Skin of body (tissue), 2 donors: ENCODE data around the gene NDUFAF3. TPM values are rescaled to one million over a fixed set of nuclear protein-coding genes. Genes with fewer than 3 reads are reported as not detected.
"Not testable (repeated sequence)": the region's sequence is repeated elsewhere in the genome, so short reads cannot be mapped to it uniquely, and the experiment has no call there.

Experiments used
- DNase-seq: peaks from one replicate; lab custom pipeline; 2025; lab: John Stamatoyannopoulos, UW
- total RNA-seq: library from RNA; depleted of rRNA; stranded (reverse); fragments of >200 nt; gene quantifications from one replicate; pipeline ENCODE4 v1.2.3, GENCODE V29; 2014

The NDUFAF3 gene
- total RNA-seq, 1 donor from 2014 or later, result 23.4 TPM

- no peak for DNase-seq
Measured at GRCh38 chr3:48999085-48999858, 22.6 kb upstream of the NDUFAF3 start.

GRCh38 chr3:49001155-49001554 is 20.8 kb upstream of the NDUFAF3 start:
- DNase-seq, result no peak

- DNase-seq, result no peak
Measured at GRCh38 chr3:49004352-49005302, 17.3 kb upstream of the NDUFAF3 start.

- no peak for DNase-seq
Measured at GRCh38 chr3:49005303-49005680, 16.6 kb upstream of the NDUFAF3 start.

DNA sequence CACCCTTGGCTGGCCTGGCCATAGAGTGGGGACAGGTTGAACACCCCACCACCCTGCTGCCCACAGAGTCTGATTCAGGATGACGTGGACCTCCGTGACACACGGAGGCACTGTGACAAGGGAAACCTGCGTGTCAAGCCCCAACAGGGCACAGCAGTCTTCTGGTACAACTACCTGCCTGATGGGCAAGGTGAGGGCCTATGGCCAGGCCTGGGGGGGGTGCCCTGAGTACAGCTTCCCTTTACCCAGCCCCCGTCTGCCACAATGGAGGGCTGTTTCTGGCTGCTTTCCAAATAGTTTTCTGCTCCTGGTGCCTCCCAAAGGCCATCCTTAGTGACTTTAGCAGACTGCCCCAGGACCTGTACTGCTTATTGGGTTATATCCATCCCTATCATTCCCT is 15.9 kb upstream of the NDUFAF3 start:
- DNase-seq, result no peak

DNA sequence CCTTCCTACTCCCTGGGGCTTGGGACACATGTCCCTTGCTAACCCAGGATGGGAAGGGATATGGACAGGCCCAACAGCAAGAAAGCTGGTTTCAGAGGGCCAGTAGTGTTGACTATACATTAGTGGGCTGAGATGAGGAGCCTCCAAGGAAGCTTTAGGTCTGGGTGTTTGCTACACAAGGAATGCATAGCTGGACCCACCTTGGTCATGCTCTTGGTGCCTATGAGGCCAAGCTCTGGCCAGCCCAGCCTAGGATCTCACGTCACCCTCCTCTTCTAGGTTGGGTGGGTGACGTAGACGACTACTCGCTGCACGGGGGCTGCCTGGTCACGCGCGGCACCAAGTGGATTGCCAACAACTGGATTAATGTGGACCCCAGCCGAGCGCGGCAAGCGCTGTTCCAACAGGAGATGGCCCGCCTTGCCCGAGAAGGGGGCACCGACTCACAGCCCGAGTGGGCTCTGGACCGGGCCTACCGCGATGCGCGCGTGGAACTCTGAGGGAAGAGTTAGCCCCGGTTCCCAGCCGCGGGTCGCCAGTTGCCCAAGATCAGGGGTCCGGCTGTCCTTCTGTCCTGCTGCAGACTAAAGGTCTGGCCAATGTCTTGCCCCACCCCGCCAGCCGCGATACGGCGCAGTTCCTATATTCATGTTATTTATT is 15.4 kb upstream of the NDUFAF3 start:
- peak; percentile 33 for DNase-seq

DNA sequence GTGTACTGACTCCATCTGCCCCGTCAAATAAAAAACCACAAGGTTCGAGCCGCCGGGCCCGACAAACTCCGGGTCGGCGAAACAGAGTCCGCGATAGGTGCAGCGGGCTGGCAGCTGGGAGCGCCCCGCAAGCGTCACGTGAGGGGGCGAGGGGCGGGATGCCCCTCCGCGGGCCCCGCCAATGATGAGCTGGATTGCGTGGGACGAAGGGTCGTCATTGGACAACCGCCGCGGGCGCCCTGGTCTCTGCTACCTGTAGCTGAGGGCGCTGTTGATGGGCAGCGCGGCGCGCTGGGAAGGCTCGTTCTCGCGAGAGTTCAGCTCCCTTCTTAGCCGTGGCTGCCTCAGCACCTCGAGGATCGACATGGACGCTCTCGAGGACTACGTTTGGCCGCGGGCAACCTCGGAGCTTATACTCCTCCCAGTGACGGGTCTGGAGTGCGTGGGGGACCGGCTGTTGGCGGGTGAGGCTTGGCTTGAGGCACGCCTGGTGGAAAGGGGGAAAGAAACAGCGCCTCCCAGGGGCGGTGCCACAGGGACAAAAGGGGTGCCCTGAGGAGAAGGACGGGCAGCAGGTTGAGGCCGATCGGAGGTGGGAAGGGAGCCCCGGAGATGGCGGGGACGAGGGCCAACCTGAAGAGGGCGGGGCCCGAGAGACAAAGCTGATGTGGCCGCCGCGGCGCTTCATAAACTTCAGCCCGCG is 14.7 kb upstream of the NDUFAF3 start, which contains the start of gene WDR6:
Gene WDR6, plus strand, starts transcription at position 324 of the 703 bp plus-strand sequence. Its CDS starts 41 bp downstream, at position 365.
- peak; percentile 90 for DNase-seq

DNA sequence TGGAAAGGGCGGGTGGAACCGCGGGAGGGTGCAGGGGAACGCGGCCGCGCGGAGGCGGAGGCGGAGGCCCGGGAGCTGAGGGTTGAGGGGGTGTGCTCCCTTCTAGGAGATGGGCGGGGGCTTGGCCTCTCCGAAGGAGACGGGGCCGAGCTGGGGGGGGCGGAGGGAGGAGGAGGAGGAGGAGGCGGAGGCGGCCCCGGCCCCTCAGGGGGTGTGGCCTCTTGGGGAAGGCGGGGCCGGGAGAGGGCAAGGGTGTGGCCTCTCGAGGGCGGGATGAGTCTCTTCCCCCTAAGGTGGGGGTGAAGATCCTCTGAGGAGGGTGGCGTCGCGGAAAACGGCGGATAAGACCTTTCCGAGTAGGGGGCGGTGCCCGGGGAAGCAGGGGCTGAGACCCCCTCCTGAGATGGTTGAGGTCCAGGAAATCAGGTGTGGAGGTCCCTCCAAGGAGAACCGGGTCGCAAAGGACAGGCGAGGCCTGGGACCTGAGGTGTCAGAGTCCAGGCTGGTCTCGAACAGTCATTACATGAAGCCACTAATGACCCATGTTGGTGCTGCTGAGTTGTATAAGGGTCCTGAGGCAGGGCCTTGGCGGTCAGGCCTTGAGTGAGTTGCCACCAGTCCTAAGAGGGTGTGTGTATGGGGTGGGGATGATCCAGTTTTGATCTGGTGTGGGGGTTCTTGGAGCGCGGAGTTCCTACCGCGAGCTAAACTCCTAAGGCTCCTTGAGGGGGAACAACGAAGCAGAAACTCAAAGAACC is 14.0 kb upstream of the NDUFAF3 start:
- peak; percentile 81 for DNase-seq

DNA sequence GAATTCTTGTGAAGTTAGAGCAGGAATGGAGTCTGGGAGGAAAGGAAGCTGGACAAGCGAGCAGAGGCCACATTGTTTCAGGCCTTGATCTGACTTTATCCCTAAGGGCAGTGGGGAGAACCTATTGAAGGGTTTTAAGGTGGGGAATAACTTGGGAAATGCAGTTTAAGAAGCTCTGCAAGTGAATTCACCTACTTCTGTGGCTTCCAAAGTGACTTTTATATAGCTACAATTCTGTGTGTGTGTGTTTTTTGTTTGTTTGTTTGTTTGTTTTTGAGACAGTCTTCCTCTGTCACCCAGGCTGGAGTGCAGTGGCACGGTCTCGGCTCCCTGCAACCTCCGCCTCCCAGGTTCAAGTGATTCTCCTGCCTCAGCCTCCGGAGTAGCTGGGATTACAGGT is 13.3 kb upstream of the NDUFAF3 start:
- not testable (repeated sequence) for DNase-seq

DNA sequence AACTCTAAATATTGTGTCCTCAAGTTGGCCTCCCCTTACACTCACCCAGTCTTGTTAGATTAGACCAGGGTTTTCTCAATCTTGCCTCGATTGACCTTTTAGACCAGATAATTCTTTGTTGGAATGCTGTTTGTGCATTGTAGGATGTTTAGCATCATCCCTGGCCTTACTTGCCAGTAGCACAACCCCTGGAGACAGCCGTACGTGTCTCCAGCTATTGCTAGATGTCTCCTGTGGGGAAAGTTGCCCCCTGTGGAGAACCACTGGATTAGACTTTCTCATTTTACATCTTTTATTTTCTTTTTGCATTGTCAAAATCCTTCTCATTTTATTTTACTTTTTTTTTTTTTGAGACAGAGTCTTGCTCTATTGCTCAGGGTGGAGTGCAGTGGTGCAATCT is 12.5 kb upstream of the NDUFAF3 start:
- DNase-seq, result no peak

GRCh38 chr3:49012441-49013017 is 9.4 kb upstream of the NDUFAF3 start:
- no peak for DNase-seq

GRCh38 chr3:49013113-49013737 is 8.7 kb upstream of the NDUFAF3 start:
- no peak for DNase-seq

- DNase-seq, result no peak
Measured at GRCh38 chr3:49013738-49014660, 7.9 kb upstream of the NDUFAF3 start.

GRCh38 chr3:49015072-49015471 is 6.8 kb upstream of the NDUFAF3 start:
- DNase-seq, result no peak

GRCh38 chr3:49015765-49016164 is 6.2 kb upstream of the NDUFAF3 start:
- DNase-seq, result no peak

DNA sequence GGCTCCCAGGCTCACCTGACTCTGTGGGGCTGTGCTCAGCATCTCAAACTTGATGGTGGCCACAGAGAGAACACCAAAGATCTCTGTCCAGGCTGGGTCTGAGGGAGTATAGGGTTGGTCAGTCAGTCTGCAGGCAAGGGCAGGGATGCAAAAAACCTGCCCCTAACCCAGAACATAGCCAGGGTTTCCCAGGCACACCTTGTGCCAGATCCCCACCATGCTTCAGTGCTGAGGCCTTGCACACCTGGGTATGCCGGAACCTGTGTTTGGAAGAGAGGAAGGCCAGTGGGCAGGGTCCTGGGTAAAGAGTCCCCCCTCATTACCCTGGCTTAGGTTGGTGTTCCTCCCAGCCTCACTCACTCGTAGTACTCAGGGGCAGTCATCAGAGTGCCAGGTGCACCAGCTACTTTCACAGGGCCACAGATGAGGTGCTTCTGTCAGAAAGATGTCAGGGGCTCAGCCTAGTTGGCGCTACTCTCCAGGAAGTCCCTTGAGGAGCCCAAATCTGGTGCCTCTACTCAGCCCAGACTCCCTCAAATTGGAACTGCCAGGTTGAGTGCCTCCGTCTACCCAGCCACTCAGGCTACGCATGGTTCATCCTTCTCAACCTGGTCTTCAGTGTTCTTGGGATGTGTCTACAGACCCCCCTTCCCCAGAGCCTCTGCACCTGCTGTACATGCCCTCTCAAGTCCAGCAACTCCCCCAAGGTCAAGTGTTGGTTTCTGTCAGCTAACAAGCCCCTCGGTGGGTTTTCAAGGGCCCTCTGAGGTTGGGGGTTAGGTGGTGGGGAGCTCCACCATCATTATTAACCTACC is 5.3 kb upstream of the NDUFAF3 start:
- DNase-seq, result no peak

- no peak for DNase-seq
Measured at GRCh38 chr3:49017229-49017970, 4.5 kb upstream of the NDUFAF3 start.
